Testis (tissue), 2 donors: ENCODE measurements around the gene ABHD6.

Source experiments
- CTCF ChIP-seq, 3 experiments: fragments of 450-650 bp in 2 of 3; fragments of 200-600 bp in 1 of 3; sonication (generic) in 1 of 3; IDR thresholded peaks; one replicate each; pipeline ENCODE4 v1.5.1; 2016 to 2019; ENCODE audit warnings: antibody characterized with exemption in 3 of 3, mild to moderate bottlenecking in 2 of 3, moderate library complexity in 1 of 3
- POLR2A ChIP-seq: fragments of 450-650 bp; IDR thresholded peaks from one replicate; pipeline ENCODE4 v1.6.1; 2017; ENCODE audit warnings: antibody characterized with exemption, mild to moderate bottlenecking, moderate library complexity

- no peak for TF ChIP-seq CTCF (IDR thresholded peaks at IDR 0.05)
- TF ChIP-seq POLR2A, result no peak
Measured at GRCh38 chr3:58299075-58299474, 61.5 kb downstream of the ABHD6 start.
